GM12873 (cell line): ENCODE measurements around the gene ATP13A3.

Source experiments
- CTCF ChIP-seq: IDR thresholded peaks from 2 replicates; pipeline ENCODE4 v1.5.1; 2012; ENCODE audit warnings: low read depth, mild to moderate bottlenecking, moderate library complexity, low read length, control low read depth; ENCODE audit not compliant: insufficient read depth; ENCODE audit errors: missing control alignments

Gene ATP13A3

GRCh38 chr3:194384156-194384555, 102.6 kb downstream of the ATP13A3 start:
- TF ChIP-seq CTCF: no peak

- no peak for TF ChIP-seq CTCF
Measured at GRCh38 chr3:194383276-194383940, 103.4 kb downstream of the ATP13A3 start.

- no peak for TF ChIP-seq CTCF
Measured at GRCh38 chr3:194382892-194383223, 103.9 kb downstream of the ATP13A3 start.

- no peak for TF ChIP-seq CTCF
Measured at GRCh38 chr3:194382196-194382891, 104.5 kb downstream of the ATP13A3 start.

- no peak for TF ChIP-seq CTCF
Measured at GRCh38 chr3:194381460-194381875, 105.3 kb downstream of the ATP13A3 start.

- TF ChIP-seq CTCF: no peak
Measured at GRCh38 chr3:194380326-194380725, 106.5 kb downstream of the ATP13A3 start.

- no peak for TF ChIP-seq CTCF
Measured at GRCh38 chr3:194379651-194380050, 107.2 kb downstream of the ATP13A3 start.
